PC-3 (cell line): ENCODE measurements around the gene NDUFAF2.
"Not testable (repeated sequence)": the region's sequence is repeated elsewhere in the genome, so short reads cannot be mapped to it uniquely, and the experiment has no call there.

Source experiments
- EZH2 ChIP-seq: fragments of 300-600 bp; sonication (generic); IDR thresholded peaks from one replicate; pipeline ENCODE4 v1.6.1; 2017; ENCODE audit warnings: antibody characterized with exemption, mild to moderate bottlenecking, low read length; ENCODE audit not compliant: unreplicated experiment
- EZH2phosphoT487 ChIP-seq: fragments of 300-600 bp; sonication (generic); IDR thresholded peaks from 2 replicates; pipeline ENCODE4 v1.6.1; 2018; ENCODE audit warnings: mild to moderate bottlenecking, antibody characterized with exemption, low read length, borderline replicate concordance
- TF ChIP-seq, protein P1 (sequence below): fragments of 300-600 bp; sonication (generic); conservative IDR thresholded peaks from 2 replicates; pipeline ENCODE4 v1.5.1; 2017; ENCODE audit warnings: antibody characterized with exemption, low read depth, mild to moderate bottlenecking, low read length

DNA sequence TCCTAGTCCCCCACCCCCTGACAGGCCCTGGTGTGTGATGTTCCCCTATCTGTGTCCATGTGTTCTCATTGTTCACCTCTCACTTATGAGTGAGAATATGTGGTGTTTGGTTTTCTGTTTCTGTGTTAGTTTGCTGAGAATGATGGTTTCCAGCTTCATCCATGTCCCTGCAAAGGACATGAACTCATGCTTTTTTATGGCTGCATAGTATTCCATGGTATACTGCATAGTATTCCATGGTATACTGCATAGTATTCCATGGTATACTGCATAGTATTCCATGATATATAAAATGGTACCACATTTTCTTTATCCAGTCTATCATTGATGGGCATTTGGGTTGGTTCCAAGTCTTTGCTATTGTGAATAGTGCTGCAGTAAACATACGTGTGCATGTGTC lies 86.3 kb downstream of the NDUFAF2 start:
- TF ChIP-seq, protein P1, sequence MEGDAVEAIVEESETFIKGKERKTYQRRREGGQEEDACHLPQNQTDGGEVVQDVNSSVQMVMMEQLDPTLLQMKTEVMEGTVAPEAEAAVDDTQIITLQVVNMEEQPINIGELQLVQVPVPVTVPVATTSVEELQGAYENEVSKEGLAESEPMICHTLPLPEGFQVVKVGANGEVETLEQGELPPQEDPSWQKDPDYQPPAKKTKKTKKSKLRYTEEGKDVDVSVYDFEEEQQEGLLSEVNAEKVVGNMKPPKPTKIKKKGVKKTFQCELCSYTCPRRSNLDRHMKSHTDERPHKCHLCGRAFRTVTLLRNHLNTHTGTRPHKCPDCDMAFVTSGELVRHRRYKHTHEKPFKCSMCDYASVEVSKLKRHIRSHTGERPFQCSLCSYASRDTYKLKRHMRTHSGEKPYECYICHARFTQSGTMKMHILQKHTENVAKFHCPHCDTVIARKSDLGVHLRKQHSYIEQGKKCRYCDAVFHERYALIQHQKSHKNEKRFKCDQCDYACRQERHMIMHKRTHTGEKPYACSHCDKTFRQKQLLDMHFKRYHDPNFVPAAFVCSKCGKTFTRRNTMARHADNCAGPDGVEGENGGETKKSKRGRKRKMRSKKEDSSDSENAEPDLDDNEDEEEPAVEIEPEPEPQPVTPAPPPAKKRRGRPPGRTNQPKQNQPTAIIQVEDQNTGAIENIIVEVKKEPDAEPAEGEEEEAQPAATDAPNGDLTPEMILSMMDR, result not testable (repeated sequence)
- TF ChIP-seq EZH2, EZH2phosphoT487: not testable (repeated sequence)
